HG03066 (cell line): Measurements from ENCODE around the gene WFS1.

Experiments used
- ATAC-seq: cut with Tn5 transposase; IDR thresholded peaks from one replicate; pipeline ENCODE4 v1.9.1; 2021; ENCODE audit warnings: low read depth; ENCODE audit not compliant: unreplicated experiment

The WFS1 gene

GRCh38 chr4:6351246-6352000 lies 81.8 kb downstream of the WFS1 start:
- ATAC-seq = no peak

GRCh38 chr4:6352031-6352692 lies 82.5 kb downstream of the WFS1 start:
- ATAC-seq = no peak
